B cell (primary cell): ENCODE data around the gene DDX52. TPM values are rescaled to one million over a fixed set of nuclear protein-coding genes. Genes with fewer than 3 reads are reported as not detected.

Experiments
- ATAC-seq: fragments of 200-7000 bp; cut with Tn5 transposase; one replicate; pipeline ENCODE4 v1.10.0; 2021; ENCODE audit warnings: low read depth, mild to moderate bottlenecking, moderate number of reproducible peaks, moderate library complexity
- CTCF ChIA-PET: fragments of 350-600 bp; sonication (Branson Sonifier 250); formaldehyde crosslinking; loops from one replicate; lab custom pipeline; 2021; ENCODE audit warnings: antibody characterized with exemption, inconsistent platforms; lab: Charles Lee
- POLR2A ChIA-PET: fragments of 350-600 bp; sonication (Branson Sonifier 250); formaldehyde crosslinking; loops from one replicate; lab custom pipeline; 2021; ENCODE audit warnings: antibody characterized with exemption; lab: Charles Lee
- DNase-seq: peaks from one replicate; pipeline ENCODE4 v3.0.0; 2013
- H2AFZ ChIP-seq: 2 replicates; pipeline ENCODE4 v1.6.1; 2012; ENCODE audit warnings: mild to moderate bottlenecking, low read depth, low read length; ENCODE audit not compliant: insufficient read depth, poor library complexity, severe bottlenecking
- H3K27ac ChIP-seq, 2 donors: 1 replicate in 1 of 2; 2 replicates in 1 of 2; pipeline ENCODE4 v1.5.1; 2012 to 2013; ENCODE audit warnings: low read length in 2 of 2, mild to moderate bottlenecking in 2 of 2, moderate library complexity in 1 of 2
- H3K27me3 ChIP-seq, 4 experiments: fragments of 200-600 bp in 1 of 4; sonication (generic) in 1 of 4; replicated peaks in 1 of 4; 1 replicate in 2 of 4; 2 replicates in 2 of 4; pipeline versions ENCODE4 v1.6.1 to v1.7.0; 2013 to 2016; ENCODE audit warnings: low read length in 3 of 4, mild to moderate bottlenecking in 2 of 4, mixed read lengths in 1 of 4, moderate library complexity in 1 of 4; ENCODE audit not compliant: insufficient read depth in 4 of 4, control insufficient read depth in 3 of 4; ENCODE audit errors: control extremely low read depth in 1 of 4
- H3K36me3 ChIP-seq, 2 experiments: replicated peaks in 1 of 2; 1 replicate in 1 of 2; 2 replicates in 1 of 2; pipeline versions ENCODE4 v1.6.1 to v1.7.1; 2013; ENCODE audit warnings: low read length in 1 of 2; ENCODE audit not compliant: insufficient read depth in 2 of 2, control insufficient read depth in 1 of 2; ENCODE audit errors: control extremely low read depth in 1 of 2, extremely low read depth in 1 of 2
- H3K4me1 ChIP-seq, 2 donors: fragments of 200-600 bp in 1 of 2; sonication (generic) in 1 of 2; 1 replicate in 1 of 2; 2 replicates in 1 of 2; pipeline versions ENCODE4 v1.5.1 to v1.6.1; 2013 to 2017; ENCODE audit warnings: low read length in 2 of 2; ENCODE audit not compliant: control insufficient read depth in 2 of 2, insufficient read depth in 2 of 2
- H3K4me2 ChIP-seq: replicated peaks from 2 replicates; pipeline ENCODE3; 2012; ENCODE audit warnings: mild to moderate bottlenecking, low read depth, low read length; ENCODE audit not compliant: poor library complexity, severe bottlenecking
- H3K4me3 ChIP-seq, 5 experiments: fragments of 200-600 bp in 1 of 5; sonication (generic) in 1 of 5; 1 replicate in 3 of 5; 2 replicates in 2 of 5; pipeline versions ENCODE4 v1.5.1 to v1.7.0; 2011 to 2016; ENCODE audit warnings: low read length in 4 of 5, mild to moderate bottlenecking in 4 of 5, low read depth in 2 of 5, control low read depth in 1 of 5, moderate library complexity in 1 of 5; ENCODE audit not compliant: insufficient read depth in 1 of 5; ENCODE audit errors: control extremely low read depth in 1 of 5, extremely low read depth in 1 of 5
- H3K79me2 ChIP-seq: fragments of 200-600 bp; sonication (generic); one replicate; pipeline ENCODE4 v1.6.0; 2016; ENCODE audit warnings: low read length; ENCODE audit not compliant: control insufficient read depth, insufficient read depth
- H3K9ac ChIP-seq: fragments of 200-600 bp; sonication (generic); 2 replicates; pipeline ENCODE4 v1.6.1; 2017; ENCODE audit warnings: mild to moderate bottlenecking, low read length, moderate library complexity
- H3K9me3 ChIP-seq, 3 donors: one replicate each; pipeline versions ENCODE4 v1.6.1 to v1.7.1; 2013; ENCODE audit warnings: low read length in 2 of 3; ENCODE audit not compliant: control insufficient read depth in 2 of 3, insufficient read depth in 1 of 3; ENCODE audit errors: control extremely low read depth in 1 of 3
- H4K20me1 ChIP-seq: 2 replicates; pipeline ENCODE4 v1.6.0; 2012; ENCODE audit warnings: mild to moderate bottlenecking, low read length; ENCODE audit not compliant: insufficient read depth, control insufficient read depth, poor library complexity, severe bottlenecking
- H3K27ac Mint-ChIP-seq: one replicate; pipeline ENCODE4 v1.8.0; 2021; ENCODE audit warnings: mixed read lengths
- H3K27me3 Mint-ChIP-seq: one replicate; pipeline ENCODE4 v1.8.0; 2021; ENCODE audit warnings: mixed read lengths
- H3K4me1 Mint-ChIP-seq: one replicate; pipeline ENCODE4 v1.8.0; 2021; ENCODE audit warnings: mixed read lengths
- H3K4me3 Mint-ChIP-seq: one replicate; pipeline ENCODE4 v1.8.0; 2021; ENCODE audit warnings: mixed read lengths
- H3K9me3 Mint-ChIP-seq: one replicate; pipeline ENCODE4 v1.8.0; 2022; ENCODE audit warnings: mixed read lengths; ENCODE audit not compliant: insufficient read depth
- EZH2 ChIP-seq: IDR thresholded peaks from 2 replicates; pipeline ENCODE4 v1.6.1; 2012; ENCODE audit warnings: borderline replicate concordance, low read depth, mild to moderate bottlenecking, moderate library complexity, low read length; ENCODE audit not compliant: insufficient read depth, poor library complexity, severe bottlenecking
- WGBS: methylation state at CpG from one replicate; pipeline ENCODE4 v1.1.5; 2013; ENCODE audit warnings: missing lambda C conversion rate; ENCODE audit not compliant: insufficient coverage; 5-methylcytosine and 5-hydroxymethylcytosine counted together
- intact Hi-C: fragments of 100-400 bp; cut with micrococcal nuclease; formaldehyde crosslinking; loops from one replicate; pipeline ENCODE4 v1.10.0; 2022
- polyA plus RNA-seq: library from polyadenylated mRNA; depleted of rRNA; stranded (reverse); fragments of >200 nt; gene quantifications from 2 replicates; pipeline ENCODE4 v1.2.3, GENCODE V29; 2012
- total RNA-seq, 2 donors: library from RNA; stranded (reverse); fragments of 120-200 nt in 1 of 2; gene quantifications; 1 replicate in 1 of 2; 2 replicates in 1 of 2; pipeline versions ENCODE4 v1.2.3 to v1.2.4, GENCODE V29; 2013 to 2022
- TF ChIP-seq, protein P1 (sequence below): fragments of 200-600 bp; IDR thresholded peaks from one replicate; pipeline ENCODE4 v1.8.0; 2022; ENCODE audit warnings: antibody characterized with exemption, mild to moderate bottlenecking

DDX52 gene
- total and polyA plus RNA-seq, 2 donors (not counting 1 experiment from before 2014, with no cell fraction given) = 5.7 to 38.2 TPM

DNA sequence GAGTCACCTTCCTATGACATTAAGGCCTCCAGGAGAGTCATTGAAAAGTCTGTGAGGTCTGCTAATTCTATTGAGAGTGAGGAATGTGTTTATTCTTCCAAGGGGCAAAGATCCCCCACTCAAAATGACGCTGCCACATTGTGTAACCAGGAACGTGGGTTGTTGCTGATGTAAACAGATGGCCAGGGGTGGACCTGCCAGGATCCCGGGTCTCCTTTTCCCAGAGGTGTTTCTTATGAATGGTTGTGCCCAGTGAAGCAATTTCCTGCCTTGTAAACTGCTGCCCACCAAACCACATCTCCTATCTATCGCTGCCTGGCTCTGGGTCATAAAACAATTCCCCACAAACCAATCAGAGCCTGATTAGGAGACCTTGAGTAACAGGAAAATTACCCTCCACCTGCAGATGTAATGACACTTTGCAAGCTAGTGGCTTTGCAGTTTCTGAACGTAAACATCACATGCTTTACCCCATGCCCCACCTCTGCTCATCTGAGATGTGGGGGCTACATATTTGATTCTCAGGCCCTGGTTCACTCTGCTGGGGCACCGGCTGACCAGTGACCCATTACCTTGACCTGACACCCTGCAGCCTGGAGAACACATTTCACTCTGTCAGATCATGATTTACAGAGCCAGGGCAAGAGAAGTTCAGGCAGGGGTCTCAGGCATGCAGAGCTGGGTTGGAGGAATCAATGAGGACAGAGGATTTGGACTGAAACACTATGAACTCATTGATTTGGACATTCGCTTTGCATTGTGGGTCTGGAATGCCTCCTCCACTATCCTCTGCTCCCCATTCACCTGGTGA is 33.1 kb upstream of the DDX52 start:
- no peak for TF ChIP-seq EZH2
- TF ChIP-seq, protein P1, sequence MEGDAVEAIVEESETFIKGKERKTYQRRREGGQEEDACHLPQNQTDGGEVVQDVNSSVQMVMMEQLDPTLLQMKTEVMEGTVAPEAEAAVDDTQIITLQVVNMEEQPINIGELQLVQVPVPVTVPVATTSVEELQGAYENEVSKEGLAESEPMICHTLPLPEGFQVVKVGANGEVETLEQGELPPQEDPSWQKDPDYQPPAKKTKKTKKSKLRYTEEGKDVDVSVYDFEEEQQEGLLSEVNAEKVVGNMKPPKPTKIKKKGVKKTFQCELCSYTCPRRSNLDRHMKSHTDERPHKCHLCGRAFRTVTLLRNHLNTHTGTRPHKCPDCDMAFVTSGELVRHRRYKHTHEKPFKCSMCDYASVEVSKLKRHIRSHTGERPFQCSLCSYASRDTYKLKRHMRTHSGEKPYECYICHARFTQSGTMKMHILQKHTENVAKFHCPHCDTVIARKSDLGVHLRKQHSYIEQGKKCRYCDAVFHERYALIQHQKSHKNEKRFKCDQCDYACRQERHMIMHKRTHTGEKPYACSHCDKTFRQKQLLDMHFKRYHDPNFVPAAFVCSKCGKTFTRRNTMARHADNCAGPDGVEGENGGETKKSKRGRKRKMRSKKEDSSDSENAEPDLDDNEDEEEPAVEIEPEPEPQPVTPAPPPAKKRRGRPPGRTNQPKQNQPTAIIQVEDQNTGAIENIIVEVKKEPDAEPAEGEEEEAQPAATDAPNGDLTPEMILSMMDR = no peak
- ChIA-PET CTCF (no interaction called here), POLR2A (no interaction called here)
- Mint-ChIP-seq H3K27ac (no peak overlapping the region), H3K27me3 (peaks cover 28% of the 10 kb centered on the region), H3K4me1 (no peaks in the 10 kb centered on the region), H3K9me3 (no peaks in the 10 kb centered on the region), H3K4me3 (no peak overlapping the region)
- no peak overlapping the region for H3K4me3 ChIP-seq
- peaks cover 0 to 9% (median 5%) of the 10 kb centered on the region in 4 experiments for H3K27me3 ChIP-seq
- no peaks in the 10 kb centered on the region for H3K79me2 ChIP-seq
- no peaks in the 10 kb centered on the region for H3K36me3 ChIP-seq
- H3K9me3 ChIP-seq = peaks cover 2 to 4% (median 4%) of the 10 kb centered on the region in 3 donors
- WGBS = 33% methylated on average over 3 of the region's 7 CpGs
- no peak for ATAC-seq
- H3K4me2 ChIP-seq = no peak overlapping the region
- H3K9ac ChIP-seq = no peak overlapping the region
- no peak overlapping the region for H2AFZ ChIP-seq
- no peak overlapping the region for H3K27ac ChIP-seq
- no peaks in the 10 kb centered on the region for H4K20me1 ChIP-seq
- intact Hi-C loops = no loop called here
- H3K4me1 ChIP-seq = no peaks in the 10 kb centered on the region
- DNase-seq = no peak

- DNase-seq (no peak), ATAC-seq (no peak)
- Histone ChIP-seq H3K4me2 (no peak overlapping the region), H3K4me1 (no peaks in the 10 kb centered on the region), H3K9me3 (peaks cover 2 to 4% (median 4%) of the 10 kb centered on the region in 3 donors), H3K27ac (no peak overlapping the region), H3K27me3 (peaks cover 0 to 9% (median 5%) of the 10 kb centered on the region in 4 experiments), H2AFZ (no peak overlapping the region), H3K36me3 (no peaks in the 10 kb centered on the region), H3K4me3 (no peak overlapping the region), H3K79me2 (no peaks in the 10 kb centered on the region), H3K9ac (no peak overlapping the region), H4K20me1 (no peaks in the 10 kb centered on the region)
- Mint-ChIP-seq H3K9me3 (no peaks in the 10 kb centered on the region), H3K4me1 (no peaks in the 10 kb centered on the region), H3K27ac (no peak overlapping the region), H3K27me3 (peaks cover 28% of the 10 kb centered on the region), H3K4me3 (no peak overlapping the region)
- CTCF ChIA-PET = no interaction called here
- TF ChIP-seq, protein P1 = no peak
- no peak for TF ChIP-seq EZH2
- POLR2A ChIA-PET = no interaction called here
- no CpG with 5 or more reads among the region's 1 CpG for WGBS
- intact Hi-C loops = no loop called here
Observed at GRCh38 chr17:37674511-37674910, 31.3 kb upstream of the DDX52 start.
